ENCODE measurements around the gene UBASH3B.

The UBASH3B gene

DNA sequence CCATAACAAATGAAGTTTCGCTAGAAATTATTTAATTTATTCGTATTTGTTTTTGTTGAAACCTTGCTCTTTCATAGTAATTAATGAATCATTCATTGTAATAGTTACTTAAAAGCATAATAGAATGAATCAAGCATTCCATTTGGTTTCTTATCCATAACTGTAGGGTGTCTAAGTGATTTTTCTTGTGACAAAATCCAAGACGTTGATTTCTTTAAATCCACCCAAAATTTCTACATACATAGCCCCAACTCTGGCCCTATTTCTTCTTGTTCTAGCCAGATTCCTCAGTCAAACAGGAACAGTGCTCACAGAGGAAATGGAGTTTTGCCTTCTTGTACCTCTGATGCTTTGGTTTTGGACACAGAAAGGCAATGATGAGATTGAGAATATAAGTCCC lies 25.5 kb downstream of the UBASH3B start:
- FAIRE-seq: no peak

DNA sequence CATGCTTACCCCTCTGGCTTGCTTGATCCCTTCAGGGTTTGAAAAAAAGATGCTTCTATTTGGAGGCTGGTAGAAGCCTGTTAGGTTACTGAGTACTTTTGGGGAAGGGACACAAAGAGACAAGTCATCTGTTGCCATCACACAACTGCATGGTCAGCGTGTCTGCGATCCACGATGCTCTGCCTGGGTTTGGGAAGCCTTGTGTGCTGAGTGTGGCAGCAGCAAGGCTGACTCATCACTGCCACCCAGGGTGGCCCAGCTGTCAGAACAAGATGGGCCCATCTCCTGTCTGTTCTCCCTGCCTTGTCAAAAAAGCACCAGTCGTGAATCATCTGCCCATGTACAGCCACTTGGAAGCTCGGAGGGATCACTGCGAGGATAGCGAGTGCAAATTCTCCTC lies 26.2 kb downstream of the UBASH3B start:
- no peak for FAIRE-seq

DNA sequence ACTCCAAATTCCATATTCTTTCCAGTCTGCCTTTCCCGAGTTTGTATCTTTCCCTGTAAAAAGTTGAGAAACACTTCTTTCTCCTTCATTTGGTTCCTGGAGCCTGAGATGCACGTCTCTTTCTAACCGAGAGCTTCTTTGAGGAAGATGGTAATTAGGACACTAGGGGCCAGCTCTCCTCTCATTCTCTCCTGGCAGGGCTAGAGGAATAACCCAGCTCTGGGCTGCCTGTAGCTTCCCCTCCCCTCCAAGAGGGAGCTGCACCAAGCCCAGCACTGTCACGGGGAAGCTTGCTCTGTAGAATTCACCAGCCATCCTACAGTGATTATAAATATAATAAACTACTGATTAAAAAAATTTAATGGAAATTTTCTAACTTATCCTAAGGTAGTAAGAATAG lies 26.9 kb downstream of the UBASH3B start:
- FAIRE-seq: no peak

DNA sequence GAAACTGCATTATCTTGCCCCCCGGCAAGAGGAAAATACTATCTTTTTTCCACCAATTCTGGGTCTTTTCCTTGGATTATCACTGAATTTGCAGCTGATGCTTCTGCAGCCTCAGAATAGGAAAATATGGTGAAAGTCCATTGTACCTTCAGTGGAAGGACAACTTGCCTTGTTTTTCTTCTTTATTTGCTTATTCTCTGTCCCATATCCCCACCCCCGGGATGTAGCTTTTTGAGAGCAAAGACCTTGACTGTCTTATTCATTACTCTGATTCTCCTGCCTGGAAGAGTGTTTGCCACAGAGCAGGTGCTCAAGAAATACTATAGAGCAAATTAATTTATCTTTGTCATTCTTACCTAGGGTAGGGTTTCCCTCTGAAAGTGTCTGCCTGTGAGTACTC lies 29.5 kb downstream of the UBASH3B start:
- FAIRE-seq: no peak

DNA sequence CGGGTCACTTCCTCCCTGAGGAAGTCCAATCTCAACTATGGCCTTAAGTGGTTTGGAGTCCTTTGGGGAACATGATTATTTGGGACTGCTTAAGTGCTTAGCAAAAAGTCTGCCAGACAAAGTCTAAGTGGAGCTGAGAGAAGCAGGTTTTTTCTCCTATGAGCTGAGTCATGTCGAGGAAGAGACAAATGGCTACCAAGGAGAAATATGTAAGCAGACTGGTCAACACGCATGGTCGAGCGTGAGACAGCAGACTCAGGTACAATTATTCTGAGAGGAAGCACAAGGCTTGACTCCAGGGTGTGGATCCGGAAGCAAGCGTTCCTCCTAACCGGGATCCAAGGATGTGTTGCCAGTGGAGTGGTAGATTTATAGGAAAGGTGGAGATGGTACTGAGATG lies 30.6 kb downstream of the UBASH3B start:
- FAIRE-seq: no peak

DNA sequence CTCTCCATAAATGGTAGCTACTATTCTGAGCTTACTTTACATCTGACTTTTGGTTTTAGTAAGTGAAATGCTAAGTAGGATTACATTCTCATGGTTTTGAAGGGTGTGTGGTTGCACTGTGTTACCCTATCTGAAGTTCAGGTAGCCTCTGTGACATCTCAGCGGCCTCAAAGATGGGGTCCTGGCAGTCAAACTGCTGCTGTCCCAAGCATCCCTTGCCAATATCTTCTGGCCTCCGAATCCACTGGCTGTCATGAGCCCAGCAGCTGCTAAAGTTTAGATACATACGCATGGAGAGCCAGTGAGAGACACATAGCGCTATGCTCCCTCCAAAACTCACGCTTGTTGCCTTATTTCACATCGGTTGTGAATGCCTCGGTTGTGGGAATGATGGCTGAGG lies 34.9 kb downstream of the UBASH3B start:
- no peak for FAIRE-seq

DNA sequence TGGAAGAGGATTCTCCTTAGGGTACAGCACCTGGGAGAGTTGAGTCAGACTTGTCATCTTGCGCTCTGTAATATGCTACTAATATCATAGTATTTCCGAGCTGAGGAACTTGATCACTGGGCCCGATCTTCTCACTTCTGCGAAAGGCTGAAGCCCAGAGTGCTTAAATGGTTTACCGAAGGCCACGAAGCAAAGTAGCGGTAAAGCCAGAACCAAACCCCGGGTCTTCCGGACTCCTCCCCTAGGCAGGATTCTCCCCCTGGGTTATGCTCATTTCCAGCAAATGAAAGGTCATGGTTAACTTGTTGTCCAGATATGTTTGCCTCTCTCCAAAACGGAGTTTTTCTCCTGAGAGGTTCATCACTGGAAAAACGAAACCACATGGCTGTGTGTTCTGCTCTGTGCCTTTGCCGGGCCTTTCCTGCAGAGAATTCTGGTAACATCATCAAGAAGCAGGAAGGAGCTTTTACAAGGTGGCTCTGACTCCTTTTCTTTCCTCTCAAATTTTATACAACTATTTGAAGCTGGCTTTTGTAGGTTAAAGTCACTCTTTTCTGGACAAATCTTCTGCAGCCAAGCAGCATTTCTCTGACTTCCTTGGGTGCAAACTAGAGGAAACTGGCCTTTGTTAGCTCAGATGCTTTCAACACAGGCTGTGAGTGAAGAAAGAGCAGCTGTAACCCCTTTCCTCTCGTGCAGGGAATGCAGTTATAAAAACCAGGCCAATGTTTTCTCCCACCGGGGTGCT lies 35.5 kb downstream of the UBASH3B start:
- FAIRE-seq: no peak

DNA sequence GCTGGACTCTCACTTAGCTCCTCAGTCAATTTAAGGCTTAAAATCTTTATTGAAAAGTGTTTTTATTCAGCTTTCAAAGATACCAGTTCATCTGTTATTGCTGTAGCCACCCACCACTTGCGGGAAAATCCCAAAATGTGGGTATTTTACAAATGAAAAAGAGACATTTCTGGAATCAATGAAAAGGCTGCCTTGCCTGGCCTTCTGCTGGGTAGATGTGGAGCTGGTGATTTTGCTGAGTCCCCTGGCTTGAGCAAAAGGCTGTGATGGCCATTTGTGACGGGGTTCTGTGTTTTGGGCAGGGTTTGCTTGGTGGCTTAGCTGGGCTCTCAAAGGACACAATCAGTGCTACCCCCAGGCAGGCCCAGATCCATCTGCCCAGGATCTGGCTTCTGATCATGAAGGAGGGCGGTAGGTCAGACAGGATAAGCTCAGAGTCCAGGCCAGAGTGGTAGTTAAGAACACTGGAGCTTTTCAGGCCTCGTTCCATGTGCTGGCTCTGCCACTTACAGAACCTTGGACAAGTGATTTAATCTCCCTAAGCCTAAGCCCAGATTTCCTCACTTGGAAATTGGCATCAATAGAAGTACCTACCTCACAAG lies 36.1 kb downstream of the UBASH3B start:
- FAIRE-seq: no peak

DNA sequence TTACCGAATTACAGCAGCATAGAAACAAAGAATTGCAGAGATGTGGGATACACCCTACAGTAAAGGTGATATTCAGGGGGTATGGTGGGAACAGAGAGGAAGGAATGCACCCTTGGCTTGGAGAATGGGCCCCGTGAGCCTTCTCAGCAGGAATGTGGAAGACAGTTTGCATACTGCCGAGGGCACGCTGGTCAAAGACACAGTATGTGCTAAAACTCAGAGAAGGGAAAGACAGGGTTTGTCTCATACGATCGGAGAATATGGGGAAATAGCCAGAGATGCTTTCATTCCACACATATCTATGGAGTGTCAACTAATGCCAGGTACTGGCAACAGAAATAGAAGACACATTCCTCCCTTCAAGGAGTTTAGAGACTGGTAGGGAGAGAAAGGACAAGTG lies 36.9 kb downstream of the UBASH3B start:
- FAIRE-seq: no peak

DNA sequence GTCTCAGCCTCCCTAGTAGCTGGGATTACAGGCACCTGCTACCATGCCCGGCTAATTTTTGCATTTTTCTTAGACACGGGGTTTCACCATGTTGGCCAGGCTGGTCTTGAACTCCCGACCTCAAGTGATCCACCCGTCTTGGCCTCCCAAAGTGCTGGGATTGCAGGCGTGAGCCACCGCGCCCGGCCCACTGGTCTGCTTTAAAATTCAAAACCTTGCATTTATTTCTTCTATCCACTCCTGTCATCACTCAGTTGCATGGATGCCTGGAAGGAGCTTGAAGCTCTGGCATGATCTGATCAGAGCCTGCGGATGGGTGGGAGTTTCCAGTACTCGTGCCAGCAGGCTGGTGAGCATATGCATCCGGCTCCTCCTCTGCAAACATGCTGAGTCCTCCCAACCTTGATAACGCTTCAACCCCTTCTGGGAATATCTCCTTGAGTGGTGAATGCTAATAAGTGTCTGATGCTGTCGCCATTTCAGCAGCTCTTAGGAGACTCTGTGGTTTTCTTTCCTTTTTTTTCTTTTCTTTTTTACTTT lies 39.6 kb downstream of the UBASH3B start:
- no peak for FAIRE-seq

DNA sequence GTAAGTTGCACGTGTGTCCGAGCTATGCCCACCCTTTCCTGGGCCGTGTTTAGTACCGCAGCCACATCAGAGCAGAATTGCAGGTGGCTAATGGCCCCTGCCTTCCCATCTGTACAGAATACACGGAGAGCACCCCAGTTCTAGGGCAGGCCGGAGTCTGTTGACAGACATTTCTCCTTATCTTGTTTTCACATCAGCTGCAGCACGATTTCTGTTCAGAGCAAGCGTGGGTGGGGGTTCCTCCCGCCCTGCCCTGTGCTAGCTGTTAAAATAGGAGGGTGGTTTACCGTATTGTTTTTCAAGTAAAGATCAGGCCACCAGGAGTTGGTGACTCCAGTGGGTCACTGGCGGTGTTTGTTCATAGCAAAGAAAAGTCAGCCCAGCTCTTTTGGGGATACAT lies 41.1 kb downstream of the UBASH3B start:
- no peak for FAIRE-seq

DNA sequence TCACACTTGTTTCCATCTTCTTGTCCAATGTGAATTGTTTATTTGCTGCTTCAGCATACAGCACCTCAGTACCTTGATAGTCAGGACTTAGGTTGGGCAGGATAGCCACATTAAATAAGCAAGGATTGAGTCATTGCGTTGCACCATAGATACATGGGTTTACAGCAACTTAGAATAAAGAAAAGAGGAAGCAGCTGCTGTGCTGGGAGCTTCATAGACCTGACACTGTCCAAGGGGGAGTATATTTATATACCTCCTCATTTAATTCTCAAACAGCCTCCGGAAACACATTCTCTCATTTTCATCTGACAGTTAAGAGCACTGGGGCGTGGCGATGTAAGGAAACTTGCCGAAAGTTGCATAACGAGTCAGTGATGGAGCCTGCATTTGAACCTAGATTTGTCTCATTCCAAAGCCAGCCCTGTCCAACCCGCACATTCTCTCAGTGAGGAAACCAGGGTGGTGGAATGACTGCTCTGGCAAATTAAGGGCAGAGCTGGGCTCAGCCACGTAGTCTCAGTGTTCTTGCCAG lies 42.2 kb downstream of the UBASH3B start:
- no peak for FAIRE-seq

DNA sequence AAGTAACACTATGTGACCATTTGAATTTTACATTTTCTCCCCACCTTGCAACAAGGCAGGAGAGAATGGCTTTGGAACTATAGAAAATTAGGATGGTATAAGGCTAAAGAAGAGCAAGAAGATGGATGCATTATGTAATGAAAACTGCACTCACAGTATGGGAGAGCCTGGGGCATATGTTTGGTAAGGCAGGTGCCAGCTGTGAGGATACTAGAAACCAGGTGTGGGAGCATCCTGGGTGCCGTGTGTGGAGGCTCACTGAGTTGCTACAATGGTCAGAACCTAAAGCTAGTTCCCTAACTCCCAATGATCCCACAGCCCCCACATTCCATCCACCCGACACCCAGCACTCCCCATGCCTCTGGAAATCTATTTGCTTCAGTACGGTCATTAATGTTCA lies 42.9 kb downstream of the UBASH3B start:
- FAIRE-seq: no peak

DNA sequence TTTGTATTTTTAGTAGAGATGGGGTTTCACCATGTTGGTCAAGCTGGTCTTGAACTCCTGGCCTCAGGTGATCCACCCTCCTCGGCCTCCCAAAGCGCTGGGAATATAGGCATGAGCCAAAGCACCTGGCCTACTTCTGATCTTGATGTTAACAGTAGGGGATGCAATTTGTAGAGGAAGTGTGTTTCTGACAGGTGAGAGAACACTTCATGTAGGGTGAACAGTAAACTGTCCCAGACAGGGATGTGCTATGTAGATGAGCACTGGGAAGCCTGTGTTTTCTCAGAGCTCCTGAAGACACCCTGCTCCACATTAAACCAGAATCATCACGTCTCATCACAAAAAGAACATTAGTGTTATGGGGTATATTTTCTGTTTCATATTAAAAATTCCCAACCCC lies 45.1 kb downstream of the UBASH3B start:
- no peak for FAIRE-seq

DNA sequence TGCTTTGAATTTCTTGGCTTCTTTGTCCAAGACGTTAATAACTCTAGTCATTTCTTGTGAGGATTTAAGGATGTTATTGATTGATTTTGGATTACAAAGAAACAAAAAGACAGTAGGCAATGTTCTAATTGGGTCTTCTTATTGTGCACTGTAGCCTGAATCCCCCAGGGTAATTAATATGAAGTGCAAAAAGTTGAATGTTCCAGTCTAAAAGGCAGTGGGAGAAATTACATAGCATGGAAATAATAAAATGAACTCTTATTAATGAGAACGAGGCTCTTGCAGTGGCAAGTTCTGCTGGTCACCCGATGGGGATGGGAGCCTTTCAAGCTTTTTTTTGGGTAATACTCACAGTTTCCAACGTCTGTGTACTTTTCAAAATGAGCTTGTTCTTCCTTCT lies 45.6 kb downstream of the UBASH3B start:
- FAIRE-seq: no peak

DNA sequence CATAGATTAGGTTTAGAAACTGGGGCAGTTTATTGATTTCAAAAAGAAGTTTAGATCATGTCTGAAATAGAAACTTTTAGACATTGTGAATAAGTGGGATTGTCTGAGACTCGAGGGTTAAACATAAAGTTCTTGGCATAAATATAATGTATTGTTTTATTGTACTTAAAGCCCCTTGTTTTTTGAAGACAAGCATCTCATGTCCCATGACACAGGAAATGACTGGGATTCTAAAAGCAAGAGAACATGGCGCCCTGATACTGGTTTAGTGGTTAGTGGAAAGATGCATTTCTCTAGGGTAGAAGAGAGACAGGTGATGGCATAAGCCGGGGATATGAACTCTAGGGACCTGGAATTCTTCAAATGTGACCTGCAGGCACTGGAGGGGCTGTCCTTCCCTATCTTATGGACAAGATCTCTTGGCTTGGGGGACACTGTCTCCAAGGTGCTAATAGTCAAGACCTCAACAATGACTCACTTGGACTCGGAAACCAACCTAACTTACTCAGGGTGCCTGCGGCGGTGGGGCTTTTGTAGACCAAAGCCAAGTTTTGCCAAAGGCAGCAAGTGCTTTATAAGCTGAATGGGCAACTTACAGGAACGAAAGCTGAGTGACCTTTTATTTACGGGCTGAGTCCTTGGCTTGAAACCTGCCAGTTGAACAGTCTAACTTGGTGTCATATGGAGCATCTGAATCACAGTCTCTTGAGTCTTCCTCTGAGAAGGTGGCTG lies 48.2 kb downstream of the UBASH3B start:
- no peak for FAIRE-seq

DNA sequence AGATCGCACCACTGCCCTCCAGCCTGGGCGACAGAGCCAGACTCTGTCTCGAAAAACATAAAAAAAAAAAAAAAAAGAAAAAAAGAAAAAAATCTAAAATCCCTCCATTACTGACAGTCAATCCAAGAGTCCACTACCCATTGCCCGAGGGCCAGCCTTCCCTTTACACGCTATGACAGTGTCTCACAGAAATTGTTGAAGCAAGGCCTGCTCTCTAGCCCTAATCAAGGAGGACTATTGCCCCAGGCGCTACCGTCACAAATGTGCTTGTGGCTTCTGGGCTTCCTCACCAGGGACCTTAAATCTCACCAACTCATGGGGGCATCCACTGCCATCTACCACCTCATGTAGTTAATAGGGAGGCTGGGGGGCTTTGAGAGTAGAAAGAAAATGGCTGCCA lies 49.9 kb downstream of the UBASH3B start:
- no peak for FAIRE-seq

DNA sequence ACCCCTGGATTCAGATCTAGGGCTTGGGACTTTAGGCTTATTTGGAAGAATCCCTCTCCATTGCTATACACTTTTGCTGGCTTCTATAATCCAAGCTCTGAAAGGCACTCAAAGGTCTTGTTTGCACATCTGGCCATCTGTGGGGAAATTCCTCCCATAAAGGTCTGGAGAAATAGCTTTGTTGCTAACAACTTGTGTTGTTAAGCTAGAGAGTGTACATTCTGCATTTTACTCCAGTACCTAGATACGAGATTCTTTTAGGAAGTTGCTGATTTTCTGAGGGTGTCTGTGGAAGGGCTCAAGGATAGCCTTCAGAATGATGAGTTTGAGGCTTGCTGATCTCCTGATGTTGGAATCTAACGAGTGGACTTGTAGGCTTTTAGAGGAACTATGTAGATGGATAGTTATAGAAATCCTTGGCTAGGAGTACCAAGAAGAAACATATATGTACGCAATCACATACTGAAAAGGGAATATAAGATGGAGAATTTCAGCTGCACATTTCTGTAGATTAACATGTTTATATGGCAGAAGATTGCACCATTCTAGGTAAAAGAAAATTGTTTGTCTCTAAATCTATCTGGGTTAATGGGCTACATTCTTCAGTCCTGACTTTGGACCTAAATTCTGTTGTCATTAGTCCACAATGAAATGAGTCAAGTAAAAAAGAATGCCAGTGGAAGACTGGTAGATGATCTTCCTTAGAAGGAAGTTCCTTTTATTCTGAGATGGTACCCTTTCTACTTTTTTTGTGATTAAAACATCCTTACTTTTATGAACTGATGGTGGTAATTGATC lies 51.0 kb downstream of the UBASH3B start:
- no peak for FAIRE-seq

DNA sequence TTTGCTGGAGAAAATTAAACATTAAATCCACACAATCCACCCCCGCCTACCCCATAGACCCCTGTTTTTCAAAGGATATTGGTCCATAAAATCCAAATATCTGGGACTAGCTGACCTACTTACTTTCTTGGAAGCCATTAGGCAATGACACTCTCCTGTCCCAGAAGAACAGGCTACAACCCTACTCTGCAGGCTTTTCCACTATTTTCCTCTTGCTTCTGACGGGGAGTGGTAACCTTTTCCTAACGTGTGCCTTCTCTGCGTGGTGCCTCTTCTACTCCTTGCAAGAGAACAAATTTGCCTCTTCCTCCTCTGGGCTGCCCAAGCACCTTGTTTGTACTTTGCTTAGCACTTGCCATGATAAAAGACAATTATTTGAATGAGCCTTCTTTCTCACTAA lies 51.6 kb downstream of the UBASH3B start:
- FAIRE-seq: no peak

DNA sequence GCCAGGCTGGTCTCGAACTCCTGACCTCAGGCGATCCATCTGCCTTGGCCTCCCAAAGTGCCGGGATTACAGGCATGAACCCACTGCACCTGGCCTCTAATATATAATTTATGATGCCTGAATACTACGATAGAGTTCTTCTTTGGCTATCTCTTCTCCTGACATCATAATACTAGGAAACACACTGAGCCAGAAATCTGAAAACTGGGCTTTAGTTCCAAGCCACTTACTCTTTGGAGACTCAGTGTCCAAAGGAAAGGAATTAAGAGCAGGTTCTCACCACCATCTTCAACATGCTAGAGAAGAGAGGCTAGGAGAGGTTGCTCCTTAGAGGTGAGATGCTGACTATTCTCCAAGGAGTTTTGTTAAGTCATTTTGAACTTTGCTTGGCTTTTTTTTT lies 52.4 kb downstream of the UBASH3B start:
- no peak for FAIRE-seq

DNA sequence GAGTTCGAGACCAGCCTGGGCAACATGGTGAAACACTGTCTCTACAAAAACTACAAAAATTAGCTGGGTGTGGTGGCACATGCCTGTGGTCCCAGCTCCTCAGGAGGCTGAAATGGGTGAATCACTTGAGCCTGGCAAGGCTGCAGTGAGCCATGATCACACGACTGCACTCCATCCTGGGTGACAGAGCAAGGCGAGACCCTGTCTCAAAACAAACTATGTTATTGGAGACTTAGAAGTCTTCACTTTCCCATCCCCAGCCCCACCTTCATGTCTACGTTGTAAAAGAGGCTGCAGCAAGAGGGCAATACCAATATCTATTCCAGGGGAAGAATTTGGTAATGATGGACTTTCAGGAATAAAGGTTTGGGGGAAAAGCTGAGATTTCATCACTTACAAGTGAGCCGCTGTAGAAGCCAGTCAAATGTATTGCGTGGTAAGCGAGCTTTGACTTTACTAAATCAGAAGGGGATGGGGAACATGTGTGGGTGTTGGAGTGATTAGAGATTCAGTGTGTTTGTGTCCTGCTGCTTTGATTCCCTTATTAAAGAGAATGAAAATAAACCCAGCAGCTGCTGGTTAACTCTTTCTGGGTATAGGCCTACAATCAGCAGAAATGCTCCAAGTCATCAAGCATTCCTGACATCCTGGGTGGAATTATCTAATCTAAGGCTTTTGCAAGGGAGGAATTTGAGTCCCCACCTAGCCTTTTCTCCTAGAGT lies 53.7 kb downstream of the UBASH3B start:
- no peak for FAIRE-seq

DNA sequence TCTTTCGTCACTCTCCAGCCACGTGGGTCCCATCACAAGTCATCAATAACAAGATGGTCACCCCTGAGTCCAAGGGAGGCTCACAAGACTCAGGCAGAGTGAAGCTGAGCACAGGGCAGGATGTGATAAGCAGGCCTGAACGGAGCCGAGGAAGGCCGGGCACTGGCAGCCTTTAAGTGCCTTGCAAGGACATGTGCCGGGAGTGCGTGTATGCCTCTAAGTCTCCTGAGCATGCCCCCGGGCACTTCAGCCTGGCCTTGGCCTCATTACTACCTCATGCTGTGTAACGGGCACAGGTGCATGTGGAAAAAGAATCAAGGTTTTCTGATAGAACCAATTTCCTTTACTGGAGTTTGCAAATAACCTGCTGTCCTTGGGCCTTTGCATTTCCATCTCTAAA lies 55.8 kb downstream of the UBASH3B start:
- FAIRE-seq: no peak
